Right lung (tissue), 5 donors: Measurements from ENCODE around the gene RPS27. TPM values are rescaled to one million over a fixed set of nuclear protein-coding genes. Genes with fewer than 3 reads are reported as not detected.
A peak's percentile ranks its signal among the peaks of the same experiment; 100 is the strongest.
"Not testable (repeated sequence)": the region's sequence is repeated elsewhere in the genome, so short reads cannot be mapped to it uniquely, and the experiment has no call there.

Experiments used
- DNase-seq, 2 donors: peaks; one replicate each; pipeline ENCODE4 v3.0.0-alpha.2; 2013
- polyA plus RNA-seq, 5 donors: library from polyadenylated mRNA; unstranded; fragments of 120-200 nt; gene quantifications; one replicate each; pipeline versions ENCODE4 v1.2.1 to v1.2.3, GENCODE V29; 2013; ENCODE audit warnings: inconsistent platforms in 1 of 5, low replicate concordance in 1 of 5; ENCODE audit not compliant: insufficient read length in 5 of 5, insufficient read depth in 1 of 5

Gene RPS27
- polyA plus RNA-seq, 5 donors, result 3,493 to 4,788 (median 3,660) TPM

DNA sequence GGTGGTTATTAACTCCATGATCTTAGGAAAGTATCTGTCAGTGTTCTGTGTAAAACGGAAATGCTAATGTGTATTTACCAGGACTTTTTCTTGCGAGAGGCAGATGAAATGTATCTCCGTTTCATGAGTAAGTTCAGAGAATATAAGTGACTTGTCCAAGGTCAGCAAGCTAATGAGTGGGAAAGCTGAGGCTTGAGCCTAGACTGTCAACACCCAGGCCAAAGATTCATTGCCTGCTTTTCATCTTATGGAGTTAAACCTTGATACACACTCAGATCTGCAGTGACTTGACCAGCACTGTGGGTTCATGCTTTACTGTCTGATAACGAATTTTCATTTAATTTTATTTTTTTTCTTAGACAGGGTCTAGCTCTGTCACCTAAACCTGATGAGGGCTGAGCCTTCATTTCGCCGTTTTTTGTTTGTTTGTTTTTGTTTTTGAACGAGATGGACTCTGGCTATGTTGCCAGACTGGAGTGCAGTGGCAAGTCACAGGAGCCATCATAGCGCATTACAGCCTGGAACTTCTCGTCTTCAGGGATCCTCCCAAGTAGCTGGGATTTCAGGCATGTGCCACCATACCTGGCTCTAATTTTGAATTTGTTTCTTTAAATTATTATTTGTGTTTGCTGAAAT is 12.2 kb upstream of the RPS27 start:
- DNase-seq, result no peak

DNA sequence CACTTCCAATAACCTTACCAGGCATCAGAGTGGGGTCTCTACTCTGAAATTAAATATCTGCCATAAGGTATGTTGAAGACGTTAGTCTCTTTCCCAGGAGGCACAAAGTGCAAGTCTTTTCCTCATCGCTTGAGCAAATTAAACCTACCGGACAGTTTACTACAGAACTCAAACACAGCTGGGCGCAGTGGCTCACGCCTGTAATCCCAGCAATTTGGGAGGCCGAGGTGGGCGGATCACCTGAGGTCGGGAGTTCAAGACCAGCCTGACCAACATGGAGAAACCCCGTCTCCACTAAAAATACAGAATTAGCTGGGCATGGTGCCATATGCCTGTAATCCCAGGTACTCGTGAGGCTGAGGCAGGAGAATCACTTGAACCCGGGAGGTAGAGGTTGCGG is 11.5 kb upstream of the RPS27 start:
- not testable (repeated sequence) for DNase-seq

DNA sequence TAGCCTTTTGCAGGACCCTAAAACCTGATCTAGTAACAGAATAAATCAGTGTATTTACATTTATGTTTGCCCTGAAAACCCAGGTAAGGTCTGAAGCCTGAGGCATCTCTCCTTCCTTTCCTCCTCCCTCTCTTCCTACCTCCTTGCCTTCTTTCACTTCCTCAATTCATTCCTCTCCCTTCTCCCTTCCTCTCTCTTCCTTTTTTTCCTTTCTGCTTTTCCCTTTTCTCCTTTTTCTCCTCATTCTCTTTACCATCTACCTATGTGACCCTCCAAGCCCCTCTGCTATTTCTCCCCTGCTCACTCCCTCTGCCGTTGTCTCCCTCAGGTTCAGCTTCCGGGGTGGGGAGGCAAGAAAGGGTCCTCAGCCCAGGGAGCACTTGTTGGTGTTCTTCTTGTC is 8.8 kb upstream of the RPS27 start:
- DNase-seq, result not testable (repeated sequence)

DNA sequence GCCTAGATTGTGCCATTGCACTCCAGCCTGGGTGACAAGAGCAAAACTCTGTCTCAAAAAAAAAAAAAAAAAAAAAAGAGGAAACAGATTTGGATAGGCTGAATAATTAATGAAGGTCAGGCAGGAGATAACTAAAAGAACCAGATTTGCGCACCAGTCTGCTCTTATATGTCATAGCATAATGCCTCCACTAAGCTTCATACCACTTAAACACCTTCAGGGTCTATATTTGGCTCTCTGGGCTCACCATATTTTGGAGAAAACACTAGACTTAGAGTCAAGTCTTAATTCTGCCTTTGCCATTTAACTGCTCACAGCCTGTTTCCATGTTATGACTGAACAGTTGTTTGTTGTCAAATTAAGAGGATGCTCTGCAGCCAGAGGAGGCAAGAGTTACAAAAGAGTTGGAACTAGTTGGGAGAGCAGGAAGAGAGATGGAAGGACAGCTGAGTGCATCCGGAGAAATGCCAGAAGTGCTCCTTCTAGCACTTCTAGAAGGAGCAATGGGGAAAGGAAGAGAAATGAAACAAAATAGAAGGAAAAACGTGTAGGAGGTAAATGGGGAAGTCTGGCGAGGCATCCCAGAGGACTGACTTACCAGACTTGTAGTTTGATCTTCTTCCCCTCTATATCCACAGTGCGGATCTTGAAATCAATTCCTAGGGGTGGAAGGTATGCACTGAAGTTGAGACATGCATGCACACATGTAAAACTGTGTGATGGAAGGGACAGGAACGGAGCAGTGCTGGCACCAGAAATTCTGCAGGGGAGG is 6.3 kb upstream of the RPS27 start:
- peak in 1 of 2 donors; percentile 38 for DNase-seq

DNA sequence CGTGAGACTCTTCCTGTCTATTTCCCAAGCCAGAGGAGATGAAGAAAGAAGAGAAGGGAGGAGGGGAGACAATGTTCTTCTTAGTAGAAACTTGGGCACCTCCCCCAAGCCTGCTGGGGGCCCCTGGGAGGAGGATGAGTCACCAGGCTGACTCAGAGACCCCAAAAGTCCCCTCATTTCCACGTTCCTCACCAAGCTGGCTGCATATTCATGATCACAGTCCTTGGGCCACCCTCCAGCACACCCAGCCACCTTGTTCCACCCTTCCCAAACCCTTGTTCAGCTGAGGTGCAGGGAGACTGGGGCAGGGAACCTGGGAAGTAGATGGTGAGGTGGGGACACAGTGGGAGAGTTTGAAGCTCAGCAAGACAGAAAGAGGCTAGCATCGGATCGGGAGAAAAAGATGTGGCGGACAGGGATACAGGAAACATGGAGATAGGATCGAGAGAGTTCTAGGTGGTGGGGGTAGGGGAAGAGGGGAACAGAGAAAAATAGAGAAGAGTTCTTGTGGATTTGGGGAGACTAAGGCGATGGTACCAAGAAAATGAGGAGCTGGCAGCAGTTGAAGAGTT is 5.1 kb upstream of the RPS27 start:
- DNase-seq, result no peak

DNA sequence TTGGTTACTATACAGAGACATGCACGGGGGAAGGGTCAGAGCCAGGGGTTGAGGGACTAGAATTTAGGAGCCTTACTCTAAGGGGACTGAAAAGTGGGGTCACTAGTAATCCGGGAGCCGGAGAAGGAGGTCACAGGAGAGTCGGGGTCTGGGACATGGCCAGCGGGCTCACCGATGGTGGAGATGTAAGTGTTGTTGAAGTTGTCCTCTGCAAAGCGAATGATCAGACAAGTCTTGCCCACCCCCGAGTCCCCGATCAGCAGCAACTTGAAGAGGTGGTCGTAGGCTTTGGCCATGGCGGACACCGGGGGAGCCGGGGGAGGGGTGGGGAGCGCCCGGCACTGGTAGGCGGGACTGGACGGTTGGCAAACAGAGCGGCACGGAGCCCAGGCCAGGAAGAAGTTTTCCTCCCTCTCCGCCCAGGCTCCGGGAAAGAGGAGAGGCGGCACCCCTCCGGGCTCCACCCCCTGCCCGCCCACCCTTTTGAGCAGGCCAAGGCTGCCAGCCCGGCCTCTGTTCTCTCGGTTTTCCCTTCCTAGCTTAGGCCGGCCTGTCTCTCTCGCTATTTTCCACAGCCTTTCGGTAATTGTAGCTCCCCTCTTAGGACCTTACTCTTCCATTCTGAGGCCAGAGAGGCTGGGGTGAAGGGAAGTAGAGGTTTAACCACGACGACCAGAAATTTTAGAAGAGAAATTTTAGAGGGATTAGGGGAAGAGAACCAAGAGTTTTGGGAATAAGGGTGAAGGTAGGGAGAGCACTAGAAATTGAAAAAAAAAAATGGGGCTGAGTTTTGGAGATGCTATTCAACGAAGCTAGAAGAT is 4.4 kb upstream of the RPS27 start, which contains the start of gene RAB13:
TSS of gene RAB13 (minus strand) at position 399 of the 821 bp plus-strand sequence. CDS start at position 296, 103 bp downstream.
- peak; percentile 80 to 81 for DNase-seq

DNA sequence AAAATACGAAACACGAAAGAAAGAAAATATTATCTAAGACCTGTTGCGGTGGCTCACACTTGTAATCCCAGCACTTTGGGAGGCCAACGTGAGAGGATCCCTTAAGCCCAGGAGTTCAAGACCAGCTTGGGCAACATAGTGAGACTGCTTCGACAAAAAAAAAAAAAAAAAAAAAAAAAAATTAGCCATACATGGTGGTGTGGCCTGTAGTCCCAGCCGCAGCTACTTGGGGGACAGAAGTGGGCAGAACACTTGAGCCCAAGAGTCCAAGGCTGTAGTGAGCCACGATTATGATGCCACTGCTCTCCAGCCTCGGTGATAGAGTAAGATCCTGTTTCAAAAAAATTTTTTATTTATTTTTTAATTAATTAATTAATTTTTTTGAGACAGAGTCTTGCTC is 2.9 kb upstream of the RPS27 start:
- DNase-seq, result no peak

DNA sequence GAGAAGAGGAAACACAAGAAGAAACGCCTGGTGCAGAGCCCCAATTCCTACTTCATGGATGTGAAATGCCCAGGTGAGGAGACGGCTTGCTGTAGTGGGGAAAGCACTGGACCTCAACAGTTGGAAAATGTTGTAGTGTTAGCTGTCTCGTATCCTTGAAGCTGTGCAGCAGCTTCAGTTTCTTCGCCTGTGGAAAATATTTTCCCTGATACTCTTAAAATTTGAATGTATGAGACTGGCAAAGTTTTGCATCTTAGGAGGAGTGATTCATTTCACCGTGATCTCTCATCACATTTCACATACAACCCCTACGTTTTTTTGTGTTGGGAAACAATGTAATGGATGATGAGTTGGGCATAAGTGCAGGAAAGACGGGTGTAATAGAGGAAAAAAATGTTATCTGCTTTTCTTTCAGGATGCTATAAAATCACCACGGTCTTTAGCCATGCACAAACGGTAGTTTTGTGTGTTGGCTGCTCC is 629 bp downstream of the RPS27 start:
- no peak for DNase-seq

DNA sequence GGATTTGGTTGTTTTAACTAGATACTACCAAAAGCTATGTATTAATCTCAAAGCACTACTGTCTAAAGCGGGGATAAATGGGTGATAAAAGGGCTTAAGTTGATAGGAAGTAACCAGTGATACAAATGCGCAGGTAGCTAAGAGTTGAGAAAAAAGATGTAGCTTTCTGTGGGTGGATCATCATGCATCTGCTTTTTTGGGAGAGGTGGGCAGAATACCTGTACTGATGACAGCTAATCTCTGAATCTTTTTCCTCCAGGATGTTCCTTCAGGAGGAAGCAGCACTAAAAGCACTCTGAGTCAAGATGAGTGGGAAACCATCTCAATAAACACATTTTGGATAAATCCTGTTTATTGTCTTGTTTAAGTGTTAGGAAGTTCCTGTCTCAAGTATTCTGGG is 1.2 kb downstream of the RPS27 start:
- DNase-seq, result no peak

DNA sequence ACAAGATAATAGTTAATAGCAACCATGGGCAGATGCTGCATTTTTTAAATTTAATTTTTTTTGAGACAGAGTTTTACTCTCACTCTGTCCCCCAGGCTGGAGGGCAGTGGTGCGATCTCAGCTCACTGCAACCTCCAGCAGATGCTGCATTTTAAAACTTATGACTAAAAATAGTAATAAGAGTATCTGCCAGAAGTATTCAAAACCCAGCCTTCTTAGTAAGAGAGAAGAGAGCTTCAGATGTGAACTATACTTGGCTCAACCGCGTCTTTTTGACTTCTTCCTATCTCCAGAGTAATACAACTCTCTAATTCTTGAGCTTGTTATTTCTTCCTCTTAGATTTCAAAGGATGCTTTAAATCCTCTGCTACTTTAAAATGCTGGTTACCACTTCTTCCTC is 4.6 kb downstream of the RPS27 start:
- no peak for DNase-seq

DNA sequence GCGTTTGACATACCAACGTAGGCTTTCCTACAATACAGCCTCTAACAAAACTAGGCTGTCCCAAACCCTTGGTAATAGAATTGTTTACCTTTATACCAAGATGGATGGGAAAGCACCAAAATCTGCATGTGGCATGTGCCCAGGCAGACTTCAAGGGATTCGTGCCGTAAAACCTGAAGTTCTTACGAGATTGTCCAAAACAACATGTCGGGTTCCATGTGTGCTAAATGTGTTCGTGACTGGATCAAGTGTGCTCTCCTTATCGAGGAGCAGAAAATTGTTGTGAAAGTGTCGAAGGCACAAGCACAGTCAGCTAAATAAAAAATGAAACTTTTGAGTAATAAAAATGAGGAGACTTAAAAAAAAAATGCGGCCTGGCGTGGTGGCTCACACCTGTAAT is 5.1 kb downstream of the RPS27 start:
- no peak for DNase-seq

DNA sequence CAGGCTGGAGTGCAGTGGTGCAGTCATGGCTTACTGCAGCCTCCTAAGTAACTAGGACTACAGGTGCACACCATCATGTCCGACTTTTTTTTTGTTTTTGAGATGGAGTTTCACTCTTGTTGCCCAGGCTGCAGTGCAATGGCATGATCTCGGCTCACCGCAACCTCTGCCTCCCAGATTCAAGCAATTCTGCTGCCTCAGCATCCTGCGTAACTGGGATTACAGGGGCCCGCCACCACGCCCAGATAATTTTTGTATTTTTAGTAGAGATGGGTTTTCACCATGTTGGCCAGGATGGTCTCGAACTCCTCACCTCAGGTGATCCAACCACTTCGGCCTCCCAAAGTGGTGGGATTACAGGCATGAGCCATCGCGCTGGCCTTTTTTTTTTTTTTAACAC is 6.3 kb downstream of the RPS27 start:
- not testable (repeated sequence) for DNase-seq

DNA sequence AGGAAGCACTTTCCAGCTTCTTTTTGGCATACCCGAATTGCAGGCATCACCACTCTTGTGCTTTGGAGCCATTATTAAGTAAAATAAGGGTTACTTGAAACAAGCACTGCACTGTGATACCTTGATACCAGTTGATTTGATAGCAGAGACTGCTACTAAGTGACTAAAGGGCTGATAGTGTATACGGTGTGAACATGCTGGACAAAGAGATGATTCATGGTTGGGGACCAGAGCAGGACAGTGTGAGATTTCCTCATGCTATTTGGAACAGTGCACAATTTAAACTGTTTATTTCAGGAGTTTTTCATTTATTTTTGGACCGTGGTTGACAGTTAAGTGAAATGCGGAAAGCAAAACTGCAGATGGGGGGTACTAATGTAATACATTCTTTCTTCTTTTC is 9.9 kb downstream of the RPS27 start:
- no peak for DNase-seq

DNA sequence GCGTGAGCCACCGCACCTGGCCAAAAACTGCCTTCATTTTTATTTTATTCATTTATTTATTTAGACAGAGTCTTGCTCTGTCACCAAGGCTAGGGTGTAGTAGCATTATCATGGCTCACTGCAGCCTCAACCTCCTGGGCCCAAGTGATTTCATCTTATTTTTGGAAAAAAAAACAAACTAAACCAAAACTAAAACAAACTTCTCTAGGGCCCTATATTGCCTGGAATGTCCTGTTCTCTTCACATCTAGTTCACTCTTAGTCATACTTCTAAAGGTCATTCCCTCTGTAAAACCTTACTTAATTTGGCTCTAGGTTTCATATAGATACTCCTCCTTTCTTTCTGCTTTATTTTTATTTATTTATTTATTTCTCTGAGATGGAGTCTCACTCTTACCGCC is 15.6 kb downstream of the RPS27 start:
- DNase-seq, result no peak

DNA sequence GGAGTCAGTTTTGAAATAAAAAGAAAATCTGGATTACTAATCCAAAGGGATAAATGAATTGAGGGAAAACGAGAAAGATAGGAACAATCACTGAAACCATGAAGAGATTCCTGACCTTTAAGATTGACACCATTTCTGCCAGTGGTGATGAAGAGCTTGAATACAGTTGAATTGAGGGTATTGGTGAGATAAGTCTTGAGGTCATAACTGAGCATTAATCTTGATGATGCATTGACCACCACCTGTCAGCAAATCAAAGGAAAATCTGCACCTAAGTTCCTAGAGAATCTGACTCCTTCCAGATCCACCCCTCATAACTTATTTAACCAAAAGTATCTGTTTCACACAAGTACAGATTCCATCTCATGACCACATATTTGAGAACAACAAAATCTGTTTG is 21.6 kb downstream of the RPS27 start:
- no peak for DNase-seq

DNA sequence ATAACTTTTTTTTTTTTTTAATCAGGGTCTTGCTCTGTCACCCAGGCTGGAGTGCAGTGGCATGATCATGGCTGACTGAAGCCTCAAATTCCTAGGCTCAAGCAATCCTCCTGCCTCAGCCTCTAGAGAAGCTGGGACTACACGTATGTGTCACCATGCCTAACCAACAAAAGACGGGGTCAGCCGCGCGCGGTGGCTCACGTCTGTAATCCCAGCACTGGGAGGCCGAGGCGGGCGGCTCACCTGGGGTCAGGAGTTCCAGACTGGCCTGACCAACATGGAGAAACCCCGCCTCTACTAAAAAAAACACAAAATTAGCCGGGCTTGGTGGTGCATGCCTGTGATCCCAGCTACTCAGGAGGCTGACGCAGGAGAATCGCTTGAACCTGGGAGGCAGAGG is 22.0 kb downstream of the RPS27 start:
- not testable (repeated sequence) for DNase-seq

DNA sequence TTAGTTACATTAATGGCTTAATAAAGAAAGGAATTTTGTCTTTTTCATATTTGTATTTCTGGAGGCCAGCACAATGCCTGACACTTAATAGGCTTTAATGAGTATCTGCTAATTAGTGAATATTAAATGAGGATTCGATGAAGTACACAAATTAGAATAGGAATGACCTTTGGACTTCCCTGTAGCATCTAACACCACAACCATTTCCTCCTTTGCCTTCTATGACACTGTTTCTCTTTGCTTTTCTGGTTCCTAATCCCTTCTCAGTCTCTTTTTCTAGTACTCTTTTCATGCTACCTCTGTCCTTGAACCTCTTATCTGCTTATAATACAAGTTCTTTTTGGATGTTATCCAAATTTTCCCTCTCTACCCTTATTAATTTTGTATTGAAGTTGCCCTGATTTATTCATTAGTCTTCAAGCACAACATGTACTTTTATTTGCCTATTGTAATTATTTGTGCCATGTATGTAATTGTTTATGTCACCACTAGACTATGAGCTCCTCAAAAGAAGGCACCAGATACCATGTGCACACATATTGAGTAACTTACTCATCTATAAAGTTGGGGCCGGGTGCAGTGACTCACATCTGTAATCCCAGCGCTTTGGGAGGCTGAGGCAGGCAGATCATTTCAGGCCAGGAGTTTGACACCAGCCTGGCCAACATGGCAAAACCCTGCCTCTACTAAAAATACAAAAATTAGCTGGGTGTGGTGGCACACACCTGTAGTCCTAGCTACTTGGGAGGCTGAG is 23.8 kb downstream of the RPS27 start:
- no peak for DNase-seq

DNA sequence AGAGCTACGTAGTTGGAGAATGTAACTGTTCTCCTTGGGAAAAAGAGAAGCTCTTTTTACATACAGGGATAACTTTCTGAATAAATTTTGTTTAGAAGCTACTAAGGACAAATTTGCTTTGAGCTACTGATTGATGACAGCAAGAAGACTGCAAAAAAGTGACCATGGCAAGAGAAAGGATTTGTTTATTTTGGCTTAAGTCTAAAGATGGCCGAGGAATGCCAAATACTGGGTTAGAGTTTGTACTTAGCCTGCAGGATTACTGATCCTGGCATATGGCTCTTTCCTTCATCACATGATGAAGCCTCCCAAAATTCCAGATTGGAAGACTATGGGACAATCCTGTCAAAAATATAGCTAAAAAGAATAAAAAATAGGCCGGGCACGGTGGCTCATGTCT is 28.7 kb downstream of the RPS27 start:
- no peak for DNase-seq

DNA sequence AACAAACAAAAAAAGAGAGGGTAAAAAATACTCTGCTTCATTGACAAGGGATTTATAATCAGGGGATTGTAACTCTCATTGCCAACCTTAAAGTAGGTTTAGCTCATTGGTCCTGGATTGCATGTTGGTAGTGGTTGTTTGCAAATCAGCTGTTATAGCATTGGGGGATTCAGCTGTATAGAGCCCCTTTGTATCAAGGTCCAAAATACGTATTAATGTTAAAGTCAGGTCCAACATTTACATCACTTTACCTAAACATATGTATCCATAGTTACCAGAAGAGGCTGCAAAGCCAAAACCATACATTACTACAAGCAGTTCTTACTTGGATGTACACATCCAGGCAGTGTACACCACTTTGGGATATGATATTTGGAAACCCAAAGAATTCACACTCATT is 29.4 kb downstream of the RPS27 start:
- DNase-seq, result no peak

DNA sequence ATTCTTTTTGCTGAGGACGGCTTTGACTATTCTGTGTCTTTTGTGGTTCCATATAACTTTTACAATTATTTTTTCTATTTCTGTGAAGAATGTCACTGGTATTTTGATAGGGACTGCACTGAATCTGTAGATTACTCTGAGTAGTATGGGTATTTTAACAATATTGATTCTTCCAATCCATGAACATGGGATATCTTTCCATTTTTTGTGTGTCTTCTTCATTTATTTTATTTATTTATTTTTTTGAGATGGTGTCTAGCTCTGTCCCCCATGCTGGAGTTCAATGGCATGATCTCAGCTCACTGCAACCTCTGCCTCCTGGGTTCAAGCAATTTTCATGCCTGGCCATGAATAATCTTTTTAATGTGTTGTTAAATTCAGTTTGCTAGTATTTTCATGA is 43.1 kb downstream of the RPS27 start:
- DNase-seq, result not testable (repeated sequence)
